HEK293 (cell line): ENCODE measurements around the gene ZNF184.
A peak's percentile ranks its signal among the peaks of the same experiment; 100 is the strongest.

Experiments used
- CTCF ChIA-PET: fragments of 350-600 bp; formaldehyde crosslinking; extraction: SDS; loops from one replicate; lab custom pipeline; 2021; ENCODE audit warnings: antibody characterized with exemption; lab: Yijun Ruan, JAX
- POLR2A ChIA-PET: fragments of 300-600 bp; formaldehyde crosslinking; extraction: SDS; loops from one replicate; lab custom pipeline; 2020; ENCODE audit warnings: antibody characterized with exemption, inconsistent platforms; lab: Yijun Ruan, JAX
- H3K27ac ChIP-seq: fragments of 200-500 bp; sonication (Bioruptor generic); 2 replicates; pipeline ENCODE4 v1.5.1; 2014; ENCODE audit warnings: low read depth, low read length, control low read depth, inconsistent platforms; ENCODE audit errors: extremely low read depth
- H3K36me3 ChIP-seq, 2 experiments: fragments of 200-500 bp in 1 of 2; sonication (Bioruptor generic) in 1 of 2; 1 replicate in 1 of 2; 2 replicates in 1 of 2; pipeline ENCODE4 v1.5.1; 2014 to 2017; ENCODE audit warnings: inconsistent platforms in 2 of 2, low read length in 2 of 2; ENCODE audit not compliant: control insufficient read depth in 2 of 2, insufficient read depth in 1 of 2
- H3K4me1 ChIP-seq: fragments of 200-500 bp; sonication (Bioruptor generic); 2 replicates; pipeline ENCODE4 v1.5.1; 2014; ENCODE audit warnings: mild to moderate bottlenecking, low read length, inconsistent platforms; ENCODE audit not compliant: control insufficient read depth, insufficient read depth
- H3K4me3 ChIP-seq: 2 replicates; pipeline ENCODE4 v1.5.1; 2011; ENCODE audit warnings: low read depth, mild to moderate bottlenecking, control low read depth, low read length, moderate library complexity
- H3K9me3 ChIP-seq: fragments of 200-500 bp; sonication (Bioruptor generic); 2 replicates; pipeline ENCODE4 v1.5.1; 2014; ENCODE audit warnings: low read depth, low read length, inconsistent platforms; ENCODE audit not compliant: control insufficient read depth, insufficient read depth
- GLI4 ChIP-seq: fragments of 450-650 bp; formaldehyde crosslinking; IDR thresholded peaks from 2 replicates; pipeline ENCODE4 v1.5.1; 2016; ENCODE audit warnings: missing biosample characterization, missing genetic modification characterization
- HOXC10 ChIP-seq: sonication (generic); formaldehyde crosslinking; IDR thresholded peaks from 2 replicates; pipeline ENCODE4 v1.8.1; 2023; ENCODE audit warnings: mild to moderate bottlenecking, missing genetic modification reagents
- HOXD13 ChIP-seq: sonication (generic); formaldehyde crosslinking; IDR thresholded peaks from 2 replicates; pipeline ENCODE4 v1.8.0; 2022; ENCODE audit warnings: missing genetic modification reagents, borderline replicate concordance
- MYNN ChIP-seq: fragments of 450-650 bp; formaldehyde crosslinking; IDR thresholded peaks from 2 replicates; pipeline ENCODE4 v1.5.1; 2016; ENCODE audit warnings: missing biosample characterization, missing genetic modification characterization, borderline replicate concordance
- PRDM1 ChIP-seq: fragments of 450-650 bp; formaldehyde crosslinking; IDR thresholded peaks from 2 replicates; pipeline ENCODE4; 2016; ENCODE audit warnings: missing biosample characterization, missing genetic modification characterization
- PRDM10 ChIP-seq: fragments of 450-650 bp; formaldehyde crosslinking; IDR thresholded peaks from 2 replicates; pipeline ENCODE4 v1.5.1; 2016; ENCODE audit warnings: missing biosample characterization, missing genetic modification characterization
- SALL2 ChIP-seq: fragments of 450-650 bp; formaldehyde crosslinking; IDR thresholded peaks from 2 replicates; pipeline ENCODE4 v1.5.0; 2017; ENCODE audit warnings: missing biosample characterization, mild to moderate bottlenecking, missing genetic modification characterization, borderline replicate concordance
- SCRT2 ChIP-seq: fragments of 450-650 bp; formaldehyde crosslinking; IDR thresholded peaks from 2 replicates; pipeline ENCODE4 v1.5.1; 2016; ENCODE audit warnings: missing biosample characterization, missing genetic modification characterization
- YY1 ChIP-seq: fragments of 450-650 bp; formaldehyde crosslinking; IDR thresholded peaks from 2 replicates; pipeline ENCODE4 v1.5.1; 2018; ENCODE audit warnings: missing biosample characterization, missing genetic modification characterization
- ZBTB48 ChIP-seq: fragments of 450-650 bp; formaldehyde crosslinking; IDR thresholded peaks from 2 replicates; pipeline ENCODE4 v1.5.1; 2016; ENCODE audit warnings: missing biosample characterization, missing genetic modification characterization
- ZBTB7A ChIP-seq: fragments of 450-650 bp; formaldehyde crosslinking; IDR thresholded peaks from 2 replicates; pipeline ENCODE4 v1.5.1; 2016; ENCODE audit warnings: low read depth, missing biosample characterization, missing genetic modification characterization
- ZFP69B ChIP-seq: fragments of 450-650 bp; formaldehyde crosslinking; IDR thresholded peaks from 2 replicates; pipeline ENCODE4 v1.5.1; 2016; ENCODE audit warnings: missing biosample characterization, missing genetic modification characterization
- ZNF184 ChIP-seq: fragments of 450-650 bp; IDR thresholded peaks from 2 replicates; pipeline ENCODE4 v1.5.1; 2018; ENCODE audit warnings: missing biosample characterization, mild to moderate bottlenecking, missing genetic modification characterization
- ZNF214 ChIP-seq: fragments of 450-650 bp; formaldehyde crosslinking; IDR thresholded peaks from 2 replicates; pipeline ENCODE4 v1.5.1; 2017; ENCODE audit warnings: missing biosample characterization, mild to moderate bottlenecking, missing genetic modification characterization, borderline replicate concordance
- ZNF311 ChIP-seq: fragments of 450-650 bp; formaldehyde crosslinking; IDR thresholded peaks from 2 replicates; pipeline ENCODE4 v1.5.1; 2017; ENCODE audit warnings: missing biosample characterization, missing genetic modification characterization, borderline replicate concordance
- ZNF341 ChIP-seq: fragments of 450-650 bp; formaldehyde crosslinking; IDR thresholded peaks from 2 replicates; pipeline ENCODE4; 2016; ENCODE audit warnings: low read depth, missing biosample characterization, missing genetic modification characterization
- ZNF350 ChIP-seq: fragments of 450-650 bp; formaldehyde crosslinking; IDR thresholded peaks from 2 replicates; pipeline ENCODE4 v1.5.0; 2017; ENCODE audit warnings: missing biosample characterization, mild to moderate bottlenecking, missing genetic modification characterization
- ZNF544 ChIP-seq: fragments of 450-650 bp; formaldehyde crosslinking; IDR thresholded peaks from 2 replicates; pipeline ENCODE4 v1.5.0; 2017; ENCODE audit warnings: missing biosample characterization, missing genetic modification characterization
- ZNF555 ChIP-seq: fragments of 450-650 bp; formaldehyde crosslinking; conservative IDR thresholded peaks from 2 replicates; pipeline ENCODE4 v1.5.1; 2017; ENCODE audit warnings: missing biosample characterization, mild to moderate bottlenecking, missing genetic modification characterization, inconsistent platforms
- ZNF561 ChIP-seq: fragments of 450-650 bp; IDR thresholded peaks from 2 replicates; pipeline ENCODE4 v1.5.1; 2018; ENCODE audit warnings: missing biosample characterization, missing genetic modification characterization, borderline replicate concordance
- ZNF571 ChIP-seq: fragments of 450-650 bp; formaldehyde crosslinking; IDR thresholded peaks from 2 replicates; pipeline ENCODE4 v1.5.0; 2017; ENCODE audit warnings: missing biosample characterization, missing genetic modification characterization
- ZNF664 ChIP-seq: fragments of 450-650 bp; formaldehyde crosslinking; IDR thresholded peaks from 2 replicates; pipeline ENCODE4 v1.5.1; 2016; ENCODE audit warnings: missing biosample characterization, missing genetic modification characterization
- ZNF791 ChIP-seq: fragments of 450-650 bp; formaldehyde crosslinking; IDR thresholded peaks from 2 replicates; pipeline ENCODE4 v1.5.1; 2016; ENCODE audit warnings: missing biosample characterization, missing genetic modification characterization
- ZSCAN30 ChIP-seq: fragments of 450-650 bp; IDR thresholded peaks from 2 replicates; pipeline ENCODE4 v1.5.1; 2018; ENCODE audit warnings: missing biosample characterization, mild to moderate bottlenecking, missing genetic modification characterization, moderate library complexity
- TF ChIP-seq, protein P1 (sequence below): fragments of 450-650 bp; formaldehyde crosslinking; IDR thresholded peaks from 2 replicates; pipeline ENCODE4 v1.5.1; 2016; ENCODE audit warnings: missing biosample characterization, missing genetic modification characterization
- TF ChIP-seq, protein P2 (sequence below): fragments of 450-650 bp; formaldehyde crosslinking; IDR thresholded peaks from 2 replicates; pipeline ENCODE4 v1.5.1; 2016; ENCODE audit warnings: missing biosample characterization, missing genetic modification characterization
- TF ChIP-seq, protein P3 (sequence below): fragments of 450-650 bp; formaldehyde crosslinking; IDR thresholded peaks from 2 replicates; pipeline ENCODE4 v1.5.1; 2016; ENCODE audit warnings: missing biosample characterization, missing genetic modification characterization

Gene ZNF184

GRCh38 chr6:27505209-27506027 is 32.5 kb upstream of the ZNF184 start (continued):
- TF ChIP-seq PRDM10, result peak; percentile 79
- peak; percentile 55 for TF ChIP-seq ZNF664 (tag by site-specific recombination)
- TF ChIP-seq HOXD13 (CRISPR knock-in tag), result no peak
- no peak for TF ChIP-seq ZNF544 (tag by site-specific recombination)
- no peak for TF ChIP-seq ZNF555 (tag by site-specific recombination)

DNA sequence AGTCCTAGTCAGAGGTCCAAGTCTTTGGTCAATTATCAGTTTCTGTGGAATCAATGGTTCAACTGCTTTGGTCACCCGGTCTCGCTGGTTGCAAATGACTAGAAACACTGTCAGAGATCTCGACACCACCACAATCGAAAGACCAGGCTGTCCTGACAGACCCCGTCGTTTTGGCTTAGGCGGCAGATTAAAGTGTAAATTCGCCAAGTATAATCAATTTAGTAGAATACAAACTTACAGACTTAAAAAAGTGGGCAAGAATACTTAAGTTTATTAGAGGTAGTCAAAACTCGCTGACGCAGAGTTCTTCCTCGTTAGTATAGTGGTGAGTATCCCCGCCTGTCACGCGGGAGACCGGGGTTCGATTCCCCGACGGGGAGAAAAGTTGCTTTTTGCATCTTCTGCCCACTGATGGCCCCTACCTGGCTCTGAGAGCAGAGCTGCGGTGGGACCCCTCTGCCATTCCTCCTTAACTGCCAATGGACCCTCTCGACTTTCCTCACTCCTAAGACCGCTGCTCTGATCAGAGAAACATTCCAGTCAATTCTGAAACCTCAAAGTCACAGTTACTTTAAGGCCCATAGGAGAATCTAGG is 30.6 kb upstream of the ZNF184 start:
- Histone ChIP-seq H3K36me3 (no peaks in the 10 kb centered on the region), H3K4me3 (peak overlapping the region; percentile 75), H3K27ac (peak overlapping the region; percentile 45; the same call in 1 of the 2 replicates), H3K9me3 (no peaks in the 10 kb centered on the region), H3K4me1 (no peaks in the 10 kb centered on the region)
- ChIA-PET POLR2A (interaction anchor here (0.6 to 1.0 kb wide), 2 partner anchors 29 to 249 kb away, joined by 3 to 7 read pairs; no protein-coding TSS in a partner anchor), CTCF (interaction anchor here (0.6 to 4.2 kb wide), 6 partner anchors 16 to 191 kb away, joined by 3 to 24 read pairs (median 4); partner anchors contain the start of gene POM121L2)
- TF ChIP-seq ZNF184 (tag by site-specific recombination), result peak; percentile 67
- TF ChIP-seq SCRT2 (tag by site-specific recombination), result no peak
- TF ChIP-seq ZNF214 (tag by site-specific recombination), result no peak
- peak; percentile 15; the same call in 1 of the 2 replicates for TF ChIP-seq ZNF561 (tag by site-specific recombination)
- no peak for TF ChIP-seq GLI4
- no peak for TF ChIP-seq ZNF350 (tag by site-specific recombination)
- TF ChIP-seq ZNF555 (tag by site-specific recombination), result no peak
- TF ChIP-seq ZSCAN30 (tag by site-specific recombination), result peak; percentile 79
- TF ChIP-seq ZNF311, result no peak
- TF ChIP-seq ZNF341 (tag by site-specific recombination), result no peak
- TF ChIP-seq ZFP69B (tag by site-specific recombination), result peak; percentile 88
- TF ChIP-seq, protein P1, sequence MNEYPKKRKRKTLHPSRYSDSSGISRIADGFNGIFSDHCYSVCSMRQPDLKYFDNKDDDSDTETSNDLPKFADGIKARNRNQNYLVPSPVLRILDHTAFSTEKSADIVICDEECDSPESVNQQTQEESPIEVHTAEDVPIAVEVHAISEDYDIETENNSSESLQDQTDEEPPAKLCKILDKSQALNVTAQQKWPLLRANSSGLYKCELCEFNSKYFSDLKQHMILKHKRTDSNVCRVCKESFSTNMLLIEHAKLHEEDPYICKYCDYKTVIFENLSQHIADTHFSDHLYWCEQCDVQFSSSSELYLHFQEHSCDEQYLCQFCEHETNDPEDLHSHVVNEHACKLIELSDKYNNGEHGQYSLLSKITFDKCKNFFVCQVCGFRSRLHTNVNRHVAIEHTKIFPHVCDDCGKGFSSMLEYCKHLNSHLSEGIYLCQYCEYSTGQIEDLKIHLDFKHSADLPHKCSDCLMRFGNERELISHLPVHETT (tag by site-specific recombination), result peak; percentile 56; the same call in 1 of the 2 replicates
- TF ChIP-seq ZNF791, result no peak
- no peak for TF ChIP-seq HOXC10 (CRISPR knock-in tag)
- TF ChIP-seq YY1 (tag by site-specific recombination), result peak; percentile 55; the same call in 1 of the 2 replicates
- TF ChIP-seq, protein P2, sequence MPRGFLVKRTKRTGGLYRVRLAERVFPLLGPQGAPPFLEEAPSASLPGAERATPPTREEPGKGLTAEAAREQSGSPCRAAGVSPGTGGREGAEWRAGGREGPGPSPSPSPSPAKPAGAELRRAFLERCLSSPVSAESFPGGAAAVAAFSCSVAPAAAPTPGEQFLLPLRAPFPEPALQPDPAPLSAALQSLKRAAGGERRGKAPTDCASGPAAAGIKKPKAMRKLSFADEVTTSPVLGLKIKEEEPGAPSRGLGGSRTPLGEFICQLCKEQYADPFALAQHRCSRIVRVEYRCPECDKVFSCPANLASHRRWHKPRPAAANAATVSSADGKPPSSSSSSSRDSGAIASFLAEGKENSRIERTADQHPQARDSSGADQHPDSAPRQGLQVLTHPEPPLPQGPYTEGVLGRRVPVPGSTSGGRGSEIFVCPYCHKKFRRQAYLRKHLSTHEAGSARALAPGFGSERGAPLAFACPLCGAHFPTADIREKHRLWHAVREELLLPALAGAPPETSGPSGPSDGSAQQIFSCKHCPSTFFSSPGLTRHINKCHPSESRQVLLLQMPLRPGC (tag by site-specific recombination), result no peak
- TF ChIP-seq, protein P3, sequence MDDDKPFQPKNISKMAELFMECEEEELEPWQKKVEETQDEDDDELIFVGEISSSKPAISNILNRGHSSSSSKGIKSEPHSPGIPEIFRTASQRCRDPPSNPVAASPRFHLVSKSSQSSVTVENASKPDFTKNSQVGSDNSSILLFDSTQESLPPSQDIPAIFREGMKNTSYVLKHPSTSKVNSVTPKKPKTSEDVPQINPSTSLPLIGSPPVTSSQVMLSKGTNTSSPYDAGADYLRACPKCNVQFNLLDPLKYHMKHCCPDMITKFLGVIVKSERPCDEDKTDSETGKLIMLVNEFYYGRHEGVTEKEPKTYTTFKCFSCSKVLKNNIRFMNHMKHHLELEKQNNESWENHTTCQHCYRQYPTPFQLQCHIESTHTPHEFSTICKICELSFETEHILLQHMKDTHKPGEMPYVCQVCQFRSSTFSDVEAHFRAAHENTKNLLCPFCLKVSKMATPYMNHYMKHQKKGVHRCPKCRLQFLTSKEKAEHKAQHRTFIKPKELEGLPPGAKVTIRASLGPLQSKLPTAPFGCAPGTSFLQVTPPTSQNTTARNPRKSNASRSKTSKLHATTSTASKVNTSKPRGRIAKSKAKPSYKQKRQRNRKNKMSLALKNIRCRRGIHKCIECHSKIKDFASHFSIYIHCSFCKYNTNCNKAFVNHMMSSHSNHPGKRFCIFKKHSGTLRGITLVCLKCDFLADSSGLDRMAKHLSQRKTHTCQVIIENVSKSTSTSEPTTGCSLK (tag by site-specific recombination), result no peak
- TF ChIP-seq MYNN (tag by site-specific recombination), result no peak
- no peak for TF ChIP-seq ZNF571 (tag by site-specific recombination)
- TF ChIP-seq ZBTB7A (tag by site-specific recombination), result 0 out of 2 replicates have a peak, but pooled peaks have one; percentile 49
- TF ChIP-seq PRDM1 (tag by site-specific recombination), result no peak
- TF ChIP-seq SALL2 (tag by site-specific recombination), result no peak
- peak; percentile 56; the same call in 1 of the 2 replicates for TF ChIP-seq ZBTB48
